ENCODE data around the gene TBCEL.

DNA sequence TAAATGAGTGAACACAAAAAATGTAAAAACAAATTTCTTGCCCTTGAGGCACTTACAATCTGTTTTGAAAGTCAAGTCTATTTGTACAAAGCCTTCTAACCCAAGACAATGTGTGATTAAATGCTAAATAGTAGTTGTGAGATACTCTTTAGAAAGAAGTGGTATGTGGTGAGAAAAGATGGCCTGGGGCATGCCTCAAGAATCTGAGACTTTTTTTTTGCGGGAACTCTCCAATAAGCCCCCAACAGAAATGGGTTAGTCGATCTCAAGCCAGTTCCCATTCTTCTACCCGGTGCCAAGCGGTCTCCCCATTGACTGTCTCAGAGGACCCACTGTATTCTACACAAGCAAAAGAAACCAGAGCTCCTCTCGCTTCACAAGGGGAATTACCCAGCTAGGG, 26.9 kb upstream of the TBCEL start:
- TF ChIP-seq TAF1 (conservative IDR thresholded peaks at IDR 0.05) (no peak), YY1 (IDR thresholded peaks at IDR 0.05) (no peak), CTCF (IDR thresholded peaks at IDR 0.05; ENCODE audit: low read depth, low read length, missing input control) (no peak), MAX (IDR thresholded peaks at IDR 0.05) (no peak), RXRA (IDR thresholded peaks at IDR 0.05) (no peak), FOXA1 (IDR thresholded peaks at IDR 0.05) (no peak), EGR1 (IDR thresholded peaks at IDR 0.05; ENCODE audit: low read depth in 2 of 2) (no peak), RAD21 (IDR thresholded peaks at IDR 0.05) (no peak), JUND (IDR thresholded peaks at IDR 0.05) (no peak), FOXA2 (IDR thresholded peaks at IDR 0.05) (no peak)
- TF ChIP-seq, protein P1, sequence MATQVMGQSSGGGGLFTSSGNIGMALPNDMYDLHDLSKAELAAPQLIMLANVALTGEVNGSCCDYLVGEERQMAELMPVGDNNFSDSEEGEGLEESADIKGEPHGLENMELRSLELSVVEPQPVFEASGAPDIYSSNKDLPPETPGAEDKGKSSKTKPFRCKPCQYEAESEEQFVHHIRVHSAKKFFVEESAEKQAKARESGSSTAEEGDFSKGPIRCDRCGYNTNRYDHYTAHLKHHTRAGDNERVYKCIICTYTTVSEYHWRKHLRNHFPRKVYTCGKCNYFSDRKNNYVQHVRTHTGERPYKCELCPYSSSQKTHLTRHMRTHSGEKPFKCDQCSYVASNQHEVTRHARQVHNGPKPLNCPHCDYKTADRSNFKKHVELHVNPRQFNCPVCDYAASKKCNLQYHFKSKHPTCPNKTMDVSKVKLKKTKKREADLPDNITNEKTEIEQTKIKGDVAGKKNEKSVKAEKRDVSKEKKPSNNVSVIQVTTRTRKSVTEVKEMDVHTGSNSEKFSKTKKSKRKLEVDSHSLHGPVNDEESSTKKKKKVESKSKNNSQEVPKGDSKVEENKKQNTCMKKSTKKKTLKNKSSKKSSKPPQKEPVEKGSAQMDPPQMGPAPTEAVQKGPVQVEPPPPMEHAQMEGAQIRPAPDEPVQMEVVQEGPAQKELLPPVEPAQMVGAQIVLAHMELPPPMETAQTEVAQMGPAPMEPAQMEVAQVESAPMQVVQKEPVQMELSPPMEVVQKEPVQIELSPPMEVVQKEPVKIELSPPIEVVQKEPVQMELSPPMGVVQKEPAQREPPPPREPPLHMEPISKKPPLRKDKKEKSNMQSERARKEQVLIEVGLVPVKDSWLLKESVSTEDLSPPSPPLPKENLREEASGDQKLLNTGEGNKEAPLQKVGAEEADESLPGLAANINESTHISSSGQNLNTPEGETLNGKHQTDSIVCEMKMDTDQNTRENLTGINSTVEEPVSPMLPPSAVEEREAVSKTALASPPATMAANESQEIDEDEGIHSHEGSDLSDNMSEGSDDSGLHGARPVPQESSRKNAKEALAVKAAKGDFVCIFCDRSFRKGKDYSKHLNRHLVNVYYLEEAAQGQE (IDR thresholded peaks at IDR 0.05) = no peak

Data from liver (tissue), 3 donors.